Stimulated activated CD4-positive, alpha-beta T cell treated with anti-CD3 and anti-CD28 coated beads, Interleukin-12 subunit alpha, Interleukin-12 subunit beta, amount 100 ng/mL, for 48 hours (primary cell): Measurements from ENCODE around the gene YJU2.
"Not testable (repeated sequence)": the region's sequence is repeated elsewhere in the genome, so short reads cannot be mapped to it uniquely, and the experiment has no call there.

ENCODE experiments used
- DNase-seq, 3 donors: peaks; one replicate each; pipeline ENCODE4 v3.0.0-alpha.2; 2020; ENCODE audit warnings: low read depth in 2 of 3, low spot score in 1 of 3

Gene YJU2

DNA sequence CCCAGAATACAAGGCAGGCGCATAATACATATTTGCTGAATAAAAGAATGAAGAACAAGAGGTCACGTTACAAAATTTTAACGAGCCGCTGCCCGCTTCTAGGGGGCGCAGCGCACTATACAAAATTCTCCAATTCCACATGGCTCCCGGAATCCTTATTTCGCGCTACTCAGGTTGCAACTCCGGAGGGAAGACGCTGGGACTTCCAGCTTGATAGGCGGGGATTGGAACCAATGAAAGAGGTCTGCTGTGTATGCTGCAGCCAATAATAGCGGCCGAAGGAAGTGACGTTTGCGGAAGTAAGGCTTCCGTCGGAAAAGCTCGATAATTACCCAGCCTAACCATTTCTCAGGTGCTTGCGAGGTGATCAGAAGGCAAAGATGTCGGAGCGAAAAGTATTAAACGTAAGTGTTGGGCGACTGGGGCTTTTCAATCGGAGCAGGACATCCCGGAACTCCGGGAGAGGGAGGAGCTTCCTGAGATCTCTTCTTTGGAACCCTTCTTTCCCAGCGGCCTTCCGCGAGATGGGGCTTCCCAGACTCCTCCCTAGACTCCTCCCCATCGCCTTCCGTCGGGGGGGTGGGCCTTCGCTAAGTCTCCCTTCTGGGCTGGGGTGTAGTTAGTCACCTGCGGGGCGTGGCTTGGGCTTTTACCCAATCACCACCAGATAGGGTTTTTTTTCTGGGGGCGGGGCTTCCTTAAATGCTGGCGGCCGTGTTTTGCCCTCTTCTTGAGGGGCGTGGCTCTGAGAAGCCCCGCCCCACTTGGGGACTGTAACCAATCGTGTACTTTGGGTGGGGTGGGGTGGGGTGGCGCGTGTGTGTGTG, at the start of gene YJU2:
Gene YJU2, plus strand, starts transcription at position 314 of the 827 bp plus-strand sequence. Its CDS starts 67 bp downstream, at position 381.
- peak; percentile 98 to 99 (median 98) for DNase-seq

DNA sequence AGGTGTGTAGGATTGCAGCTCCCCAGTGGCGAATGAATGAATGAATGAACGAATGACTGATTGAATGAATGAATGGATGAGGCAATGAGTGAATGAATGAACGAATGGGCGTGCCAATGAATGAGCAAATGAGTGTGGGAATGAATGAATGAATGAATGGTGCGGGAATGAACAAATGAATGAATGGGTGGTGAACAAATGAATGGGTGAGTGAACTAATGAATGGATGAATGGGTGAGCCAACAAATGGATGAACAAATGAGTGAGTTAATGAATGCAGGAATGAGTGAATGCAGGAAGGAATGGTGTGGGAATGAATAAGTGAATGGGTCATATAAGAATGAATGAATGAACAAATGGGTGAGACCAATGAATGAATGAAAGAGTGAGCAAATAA, 49.7 kb upstream of the YJU2 start:
- no peak for DNase-seq

DNA sequence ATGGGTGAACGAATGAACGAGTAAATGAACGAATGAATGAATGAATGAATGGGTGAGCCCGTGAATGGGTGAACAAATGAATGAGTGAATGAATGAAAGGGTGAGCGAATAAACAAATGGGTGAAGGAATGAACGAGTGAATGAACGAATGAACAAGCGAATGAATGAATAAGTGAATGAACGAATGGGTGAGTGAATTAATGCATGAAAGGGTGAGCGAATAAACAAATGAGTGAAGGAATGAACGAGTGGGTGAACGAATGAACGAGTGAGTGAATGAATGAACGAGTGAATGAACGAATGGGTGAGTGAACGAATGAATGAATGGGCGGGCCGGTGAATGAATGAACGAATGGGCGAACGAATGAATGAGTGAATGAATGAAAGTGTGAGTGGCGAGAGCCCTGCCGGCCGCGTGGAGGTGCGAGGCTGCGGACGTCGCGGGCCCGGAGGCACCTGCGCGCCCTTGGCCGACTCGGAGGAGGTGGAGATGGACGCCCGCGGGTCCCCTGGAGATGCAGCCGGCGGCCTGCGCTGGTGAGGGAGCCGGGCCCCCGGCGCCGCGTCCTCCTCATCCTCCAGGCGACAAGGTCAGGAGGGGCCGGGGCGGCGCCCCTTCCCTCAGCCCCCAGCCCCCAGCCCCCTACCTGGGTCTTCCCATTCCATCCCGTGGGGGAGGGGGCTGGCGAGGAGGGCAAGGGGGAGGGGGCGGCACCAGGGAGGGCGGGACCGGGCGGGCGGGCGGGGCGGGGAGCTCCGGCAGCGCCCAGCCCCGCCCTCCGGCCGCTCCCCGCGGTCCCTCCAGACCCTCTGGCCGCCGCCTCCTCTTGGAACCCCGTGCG, 49.0 kb upstream of the YJU2 start:
- no peak for DNase-seq

DNA sequence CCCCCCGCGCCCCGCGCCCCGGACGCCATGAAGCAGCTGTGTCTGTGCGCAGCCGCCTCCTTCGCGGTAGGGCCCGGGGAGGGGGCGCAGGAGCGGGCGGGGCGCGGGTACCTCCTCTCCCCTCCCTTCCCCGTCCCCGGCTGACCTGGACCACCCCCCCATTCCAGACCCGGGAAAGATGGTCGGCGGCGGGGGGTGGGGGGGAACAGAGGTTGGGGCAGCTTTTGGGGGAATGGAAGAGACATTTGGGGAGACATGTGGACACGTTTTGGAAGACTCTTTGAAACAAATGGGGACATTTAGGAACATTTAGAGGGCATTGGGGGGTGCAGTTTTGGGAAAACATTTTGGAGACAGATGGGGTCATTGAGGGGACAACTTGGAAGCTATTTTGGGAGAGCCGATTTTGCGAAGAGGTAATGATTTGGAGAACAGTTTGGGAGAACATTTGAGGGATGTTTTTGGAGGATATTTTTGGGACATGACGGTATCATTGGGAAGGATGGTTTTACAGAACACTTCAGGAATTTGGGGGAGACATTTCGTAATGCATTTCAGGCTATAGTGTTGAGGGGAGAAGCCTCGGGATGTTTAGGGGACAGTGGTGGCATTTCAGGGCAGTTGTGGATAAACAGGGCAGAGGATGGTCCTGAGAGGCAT, 48.3 kb upstream of the YJU2 start:
- no peak for DNase-seq

DNA sequence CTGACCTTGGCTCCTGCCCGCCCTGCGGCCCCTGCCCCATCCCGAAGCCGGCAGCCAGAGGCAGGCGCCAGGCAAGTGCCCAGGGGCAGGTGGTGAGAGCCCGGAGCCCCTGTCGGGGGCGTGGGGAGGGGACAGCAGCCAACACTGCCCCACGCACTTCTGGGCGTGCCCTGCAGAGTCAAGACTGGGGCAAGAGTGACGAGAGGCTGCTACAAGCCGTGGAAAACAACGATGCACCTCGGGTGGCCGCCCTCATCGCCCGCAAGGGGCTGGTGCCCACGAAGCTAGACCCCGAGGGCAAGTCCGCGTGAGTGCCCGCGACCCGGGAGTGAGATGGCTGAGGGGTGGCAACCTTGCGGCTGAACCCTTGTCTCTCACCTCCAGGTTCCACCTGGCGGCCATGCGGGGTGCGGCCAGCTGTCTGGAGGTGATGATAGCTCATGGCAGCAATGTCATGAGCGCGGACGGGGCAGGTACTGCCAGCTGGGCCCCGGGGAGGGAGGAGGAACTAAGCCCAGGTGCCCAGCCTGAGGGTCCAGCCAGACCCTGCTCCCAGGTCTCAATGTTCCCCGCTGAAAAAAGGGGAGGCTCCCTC, 47.1 kb upstream of the YJU2 start:
- no peak for DNase-seq

DNA sequence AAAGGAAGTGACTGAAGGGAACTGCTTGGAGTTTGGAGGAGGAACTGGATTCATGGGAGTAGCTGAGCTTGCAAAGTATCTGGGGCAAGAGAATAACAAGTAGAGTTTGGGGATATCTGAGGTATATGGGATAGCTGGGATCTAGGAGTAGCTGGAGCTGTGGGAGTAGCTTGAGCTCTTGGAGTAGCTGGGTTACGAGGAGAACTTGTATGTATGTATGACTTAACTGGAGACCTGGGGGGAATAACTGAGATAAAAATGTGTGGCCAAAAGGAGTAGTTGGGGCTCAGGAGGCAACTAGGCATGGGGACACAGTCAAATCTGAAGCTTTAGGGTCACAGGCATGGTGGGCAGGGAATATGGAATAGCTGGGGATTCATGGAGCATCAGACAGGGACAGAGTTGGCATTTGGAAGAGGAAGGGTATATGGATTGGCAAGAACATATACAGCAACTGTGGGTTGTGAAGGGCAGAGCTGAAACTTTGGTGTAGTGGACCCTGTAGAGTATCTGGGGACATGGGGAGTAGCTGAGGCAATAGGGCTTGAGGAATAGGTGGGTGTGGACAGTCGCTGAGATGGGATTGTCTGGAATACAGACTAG, 45.8 kb upstream of the YJU2 start:
- DNase-seq = no peak

DNA sequence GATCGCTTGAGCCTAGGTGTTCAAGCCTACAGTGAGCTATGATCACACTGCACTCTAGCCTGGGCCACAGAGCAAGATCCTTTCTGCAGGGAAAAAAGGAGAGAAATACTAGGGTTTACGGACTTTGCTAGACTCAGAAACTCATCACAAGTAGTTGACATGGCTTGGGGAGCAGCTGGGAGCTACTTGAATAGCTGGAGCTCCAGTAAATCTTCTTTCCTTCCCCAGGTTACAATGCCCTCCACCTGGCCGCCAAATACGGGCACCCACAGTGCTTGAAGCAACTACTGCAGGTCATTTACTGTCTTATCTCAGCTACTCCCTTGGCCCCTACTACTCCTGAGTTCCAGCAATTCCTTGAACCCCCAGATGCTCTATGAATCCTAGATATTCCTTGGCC, 45.1 kb upstream of the YJU2 start:
- DNase-seq = no peak

DNA sequence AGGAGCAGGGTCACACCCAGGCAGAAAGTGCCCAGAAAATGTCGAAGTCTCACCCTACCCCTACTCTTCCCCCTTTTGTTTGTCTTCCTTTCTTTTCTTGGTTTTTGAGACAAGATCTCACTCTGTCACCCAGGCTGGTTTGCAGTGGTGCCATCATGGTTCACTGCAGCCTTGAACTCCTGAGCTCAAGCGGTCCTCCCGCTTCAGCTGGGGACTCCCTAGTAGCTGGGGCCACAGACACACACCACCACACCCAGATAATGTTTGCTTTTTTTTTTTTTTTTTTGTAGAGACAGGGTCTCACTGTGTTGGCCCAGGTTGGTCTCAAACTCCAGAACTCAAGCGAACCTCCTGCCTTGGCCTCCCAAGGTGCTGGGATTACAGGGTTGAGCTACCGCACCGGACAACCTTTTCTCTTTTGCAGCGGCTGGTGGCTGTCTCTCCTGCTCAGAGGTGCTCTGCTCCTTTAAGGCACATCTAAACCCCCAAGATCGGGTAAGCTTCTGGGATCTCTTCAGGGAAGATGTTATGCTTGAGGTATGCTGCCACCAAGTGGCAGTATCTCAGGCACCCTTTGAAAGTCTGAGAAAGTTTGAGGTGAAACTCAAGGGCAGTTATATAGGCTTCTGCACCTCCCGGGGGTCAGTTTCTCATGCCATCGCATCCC, 39.9 kb upstream of the YJU2 start:
- no peak for DNase-seq

DNA sequence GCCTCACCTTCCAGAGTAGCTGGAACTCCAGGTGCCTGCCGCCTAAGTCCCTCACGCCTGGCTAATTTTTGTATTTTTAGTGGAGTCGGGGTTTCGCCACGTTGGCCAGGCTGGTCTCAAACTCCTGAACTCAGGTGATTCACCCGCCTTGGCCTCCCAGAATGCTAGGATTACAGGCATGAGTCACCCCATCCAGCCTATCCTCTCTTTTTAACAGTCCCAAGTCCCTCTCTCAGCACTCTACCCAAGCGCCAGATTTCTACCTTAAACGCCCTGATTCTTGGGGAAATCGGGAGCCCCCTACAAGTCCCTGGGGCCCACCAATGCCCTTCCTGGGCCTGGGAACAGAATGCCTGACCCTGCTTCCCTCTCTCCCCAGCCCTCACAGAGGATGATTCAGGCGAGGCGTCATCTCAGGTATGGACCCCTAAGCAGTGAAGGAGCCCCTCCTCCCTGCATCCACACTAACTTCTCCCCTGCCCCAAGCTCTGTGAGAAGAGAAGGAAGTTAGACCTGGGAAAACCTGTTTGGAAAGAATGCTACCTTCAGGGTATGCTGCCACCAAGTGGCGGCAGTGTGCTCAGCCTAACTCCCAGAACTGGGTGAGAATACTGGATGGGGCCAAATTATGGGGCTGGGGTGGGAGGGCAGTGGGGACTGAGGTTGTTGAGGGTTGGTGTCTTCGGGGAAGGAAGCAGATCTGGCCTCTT, 38.3 kb upstream of the YJU2 start:
- no peak for DNase-seq

DNA sequence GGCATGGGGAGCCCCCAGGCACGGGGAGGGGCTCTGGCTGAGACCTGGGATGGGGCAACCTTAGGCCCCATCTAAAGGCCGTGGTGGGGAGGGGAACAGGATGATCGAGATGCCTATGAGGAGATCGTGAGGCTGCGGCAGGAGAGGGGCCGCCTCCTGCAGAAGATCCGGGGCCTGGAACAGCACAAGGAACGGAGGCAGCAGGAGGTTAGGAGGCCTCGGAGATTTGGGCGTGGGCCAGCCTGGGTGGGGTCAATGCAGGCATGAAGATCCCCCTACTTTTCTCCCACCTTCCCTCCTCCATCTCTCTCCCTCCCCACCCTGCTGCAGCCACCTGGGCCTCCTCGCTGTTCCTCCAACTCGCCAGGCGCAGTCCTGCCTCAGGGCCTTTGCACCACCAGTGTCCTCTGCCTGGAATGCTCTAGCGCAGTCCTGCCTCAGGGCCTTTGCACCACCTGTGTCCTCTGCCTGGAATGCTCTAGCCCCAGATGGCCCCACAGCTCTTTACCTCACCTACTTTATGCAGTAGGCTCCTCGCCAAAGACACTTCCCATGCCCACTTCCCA, 36.6 kb upstream of the YJU2 start:
- no peak for DNase-seq

DNA sequence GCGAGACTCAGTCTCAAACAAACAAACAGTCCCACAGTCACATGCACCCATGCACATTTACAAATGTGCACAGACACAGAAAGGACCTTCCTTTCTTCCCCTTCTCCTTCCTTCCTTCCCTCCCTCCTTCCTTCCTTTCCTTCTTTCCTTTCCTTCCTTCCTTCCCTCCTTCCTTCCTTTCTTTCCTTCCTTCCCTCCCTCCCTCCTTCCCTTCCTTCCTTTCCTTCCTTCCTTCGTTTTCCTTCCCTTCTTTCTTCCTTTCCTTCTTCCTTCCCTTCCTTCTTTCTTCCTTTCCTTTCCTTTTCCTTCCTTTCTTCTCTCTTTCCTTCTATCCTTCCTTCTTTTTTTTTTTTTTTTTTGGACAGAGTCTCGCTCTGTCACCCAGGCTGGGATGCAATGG, 33.8 kb upstream of the YJU2 start:
- no peak for DNase-seq

DNA sequence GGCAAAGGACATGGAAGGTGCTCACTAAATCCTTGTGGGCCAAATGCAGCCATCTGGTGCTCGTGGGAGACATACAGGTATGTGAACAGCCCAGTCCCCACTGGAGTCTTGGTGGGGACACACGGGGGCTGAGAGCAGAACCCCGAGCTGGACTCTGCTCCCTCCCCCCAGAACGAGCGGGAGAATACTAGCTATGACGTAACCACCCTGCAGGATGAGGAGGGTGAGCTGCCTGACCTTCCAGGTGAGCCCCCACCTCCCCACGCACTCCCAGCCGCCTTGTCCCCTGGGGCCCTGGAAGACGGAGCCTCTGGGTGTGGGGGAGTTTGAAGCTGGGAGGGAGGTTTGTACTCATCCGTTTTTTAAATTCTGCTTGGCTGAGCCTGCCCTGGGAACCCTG, 31.1 kb upstream of the YJU2 start:
- no peak for DNase-seq

DNA sequence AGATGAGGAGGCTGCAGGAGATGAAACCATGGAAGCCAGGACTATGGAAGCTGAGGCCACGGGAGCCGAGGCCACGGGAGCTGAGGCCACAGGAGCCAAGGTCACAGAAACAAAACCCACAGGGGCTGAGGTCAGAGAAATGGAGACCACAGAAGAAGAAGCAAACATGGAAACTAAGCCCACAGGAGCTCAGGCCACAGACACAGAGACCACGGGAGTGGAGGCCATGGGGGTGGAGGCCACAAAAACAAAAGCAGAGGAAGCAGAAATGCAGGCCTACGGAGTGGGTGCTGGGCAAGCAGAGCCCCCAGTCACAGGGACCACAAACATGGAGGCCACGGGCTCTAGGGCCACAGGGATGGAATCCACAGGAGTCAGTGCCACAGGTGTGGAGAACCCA, 30.0 kb upstream of the YJU2 start:
- DNase-seq = no peak

DNA sequence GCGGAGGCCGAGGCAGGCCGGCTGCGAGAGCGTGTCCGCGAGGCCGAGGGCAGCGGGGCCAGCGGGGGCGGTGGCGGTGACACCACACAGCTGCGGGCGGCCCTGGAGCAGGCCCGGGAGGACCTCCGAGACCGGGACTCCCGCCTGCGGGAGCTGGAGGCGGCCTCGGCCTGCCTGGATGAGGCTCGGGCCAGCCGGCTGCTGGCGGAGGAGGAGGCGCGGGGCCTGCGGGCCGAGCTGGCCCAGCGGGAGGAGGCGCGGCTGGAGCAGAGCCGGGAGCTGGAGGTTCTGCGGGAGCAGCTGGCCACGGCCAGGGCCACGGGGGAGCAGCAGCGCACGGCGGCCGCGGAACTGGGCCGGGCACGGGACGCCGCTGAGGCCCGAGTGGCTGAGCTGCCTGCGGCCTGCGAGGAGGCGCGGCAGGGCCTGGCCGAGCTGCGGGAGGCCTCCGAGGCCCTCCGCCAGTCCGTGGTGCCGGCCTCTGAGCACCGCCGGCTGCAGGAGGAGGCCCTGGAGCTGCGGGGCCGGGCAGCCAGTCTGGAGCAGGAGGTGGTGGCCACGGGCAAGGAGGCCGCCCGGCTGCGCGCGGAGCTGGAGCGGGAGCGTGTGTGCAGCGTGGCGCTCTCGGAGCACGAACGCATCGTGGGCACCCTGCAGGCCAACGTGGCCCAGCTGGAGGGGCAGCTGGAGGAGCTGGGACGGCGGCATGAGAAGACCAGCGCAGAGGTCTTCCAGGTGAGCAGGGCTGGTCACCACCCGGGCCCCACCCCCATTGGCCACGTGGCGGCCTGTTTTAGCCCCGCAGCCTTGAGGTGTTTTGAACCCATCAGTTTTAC, 29.2 kb upstream of the YJU2 start:
- DNase-seq = no peak

DNA sequence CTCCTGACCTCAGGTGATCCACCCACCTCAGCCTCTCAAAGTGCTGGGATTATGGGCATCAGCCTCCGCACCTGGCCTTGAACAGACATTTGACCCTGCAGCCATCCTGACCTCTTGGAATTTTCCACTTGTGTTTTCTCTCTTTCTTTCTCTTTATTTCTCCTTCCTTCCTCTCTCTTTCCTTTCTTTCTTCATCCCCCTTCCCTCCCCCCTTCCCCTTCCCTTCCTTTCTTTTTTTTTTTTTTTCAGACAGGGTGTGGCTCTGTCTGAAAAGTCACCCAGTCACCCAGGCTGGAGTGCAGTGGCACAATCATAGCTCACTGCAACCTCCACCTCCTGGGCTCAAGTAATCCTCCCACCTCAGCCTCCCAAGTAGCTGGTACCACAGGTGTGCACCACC, 28.4 kb upstream of the YJU2 start:
- DNase-seq = not testable (repeated sequence)

DNA sequence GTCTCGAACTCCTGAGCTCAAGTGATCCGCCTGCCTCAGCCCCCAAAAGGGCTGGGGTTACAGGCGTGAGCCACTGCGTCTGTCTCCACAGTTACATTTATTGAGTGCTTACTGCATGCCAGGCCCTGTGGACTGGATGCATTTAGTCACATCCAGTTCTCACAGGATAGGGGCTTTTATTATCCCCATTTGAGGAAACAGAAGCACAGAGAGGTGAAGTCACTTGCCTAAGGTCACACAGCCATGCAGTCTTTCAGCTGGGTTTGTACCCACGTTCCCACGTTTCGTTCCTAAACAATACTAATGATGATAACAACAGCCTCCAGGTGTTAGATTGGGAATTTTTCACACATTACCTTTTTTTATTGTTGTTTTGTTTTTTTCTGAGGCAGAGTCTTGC, 26.7 kb upstream of the YJU2 start:
- no peak for DNase-seq

DNA sequence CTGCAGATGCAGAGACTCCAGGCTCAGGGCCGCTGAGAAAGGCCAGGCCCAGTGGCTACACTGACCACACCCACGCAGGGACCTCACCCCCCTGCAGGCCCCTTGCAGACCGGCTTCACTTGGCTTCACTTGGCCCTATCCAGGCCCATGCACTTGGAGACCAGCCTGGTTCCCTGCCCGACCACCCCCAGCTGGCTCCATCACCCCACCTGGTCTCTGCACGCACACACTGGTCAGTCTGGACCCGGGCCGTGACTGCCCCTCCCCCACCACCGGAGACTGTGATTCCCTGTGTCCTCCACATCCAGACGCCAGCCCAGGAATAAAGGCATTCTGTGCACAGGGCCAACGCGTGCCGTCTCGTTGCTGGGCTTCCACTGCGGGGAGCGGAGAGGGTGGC, 22.4 kb upstream of the YJU2 start:
- no peak for DNase-seq

DNA sequence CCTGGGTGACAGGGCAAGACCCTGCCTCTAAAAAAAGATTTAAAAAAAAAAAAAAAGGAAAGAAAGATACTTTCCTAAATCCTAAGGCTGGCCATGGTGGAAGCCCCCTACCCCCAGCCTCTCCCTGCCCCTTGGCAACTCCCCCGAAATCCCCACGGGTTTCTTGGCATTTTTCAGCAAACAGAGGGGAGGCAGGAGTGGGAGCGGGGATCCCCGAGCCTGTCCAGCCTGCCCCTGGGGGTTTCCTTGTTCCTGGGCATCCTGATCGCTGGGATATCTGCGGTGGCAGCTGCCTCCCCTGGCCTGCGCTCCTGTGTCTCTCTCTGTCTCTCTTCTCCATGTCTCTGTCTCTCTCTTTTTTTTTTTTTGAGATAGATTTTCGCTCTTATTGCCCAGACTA, 21.0 kb upstream of the YJU2 start:
- DNase-seq = no peak

DNA sequence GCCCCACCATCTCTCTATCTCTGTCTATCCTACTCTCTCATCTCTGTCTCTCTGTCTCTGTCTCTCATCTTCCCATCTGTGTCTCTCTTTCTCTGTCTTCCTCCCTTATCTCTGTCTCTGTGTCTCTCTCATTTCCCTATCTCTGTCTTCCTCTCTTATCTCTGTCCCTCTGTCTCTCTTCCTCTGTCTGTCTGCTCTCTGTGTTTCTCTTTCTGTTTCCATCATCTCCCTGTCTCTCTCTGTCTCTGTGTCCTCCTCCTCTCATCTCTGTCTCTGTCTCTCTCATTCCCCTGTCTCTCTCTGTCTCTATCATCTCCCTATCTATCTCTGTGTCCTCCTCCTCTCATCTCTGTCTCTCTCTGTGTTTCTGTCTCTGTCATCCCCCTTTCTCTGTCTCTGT, 19.1 kb upstream of the YJU2 start:
- DNase-seq = no peak
